Measurements from ENCODE around the gene PLET1.

PLET1 gene

DNA sequence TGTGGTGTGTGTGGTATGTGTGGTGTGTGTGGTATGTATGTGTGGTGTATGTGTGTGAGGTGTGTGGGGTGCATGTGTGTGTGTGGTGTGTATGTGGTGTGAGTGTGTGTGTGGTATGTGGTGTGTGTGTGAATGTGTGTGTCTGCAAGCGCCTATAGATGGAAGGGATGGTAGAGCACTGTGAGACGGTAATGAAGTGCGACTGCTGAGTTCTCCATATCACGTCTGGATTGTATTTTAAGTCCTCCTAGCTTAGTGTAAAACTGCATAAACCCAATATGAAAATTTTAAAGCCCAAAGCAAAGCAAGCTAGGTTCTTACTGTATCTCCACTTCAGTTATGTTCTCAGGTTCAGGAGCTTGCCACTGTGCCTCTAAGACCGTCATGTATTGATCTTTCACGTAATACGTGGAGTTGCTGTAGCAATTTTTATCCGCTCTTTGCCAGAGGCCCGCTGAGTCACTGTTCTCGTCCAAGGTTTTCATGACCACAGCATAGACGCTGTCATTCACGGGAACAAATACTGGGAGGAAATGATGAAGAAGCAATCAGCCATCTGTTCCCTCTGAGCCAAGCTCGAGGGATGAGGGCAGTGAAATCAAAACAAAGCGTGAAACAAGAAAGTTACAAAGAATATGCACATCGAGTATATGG is 5.5 kb downstream of the PLET1 start:
- no peaks in the 10 kb centered on the region for H3K27me3 Mint-ChIP-seq
- no peak overlapping the region for H3K4me3 Mint-ChIP-seq
- ATAC-seq (replicated peaks; ENCODE audit: extremely low read depth, poor library complexity, severe bottlenecking) (no peak), DNase-seq (ENCODE audit: low spot score in 2 of 2) (no peak)
- H3K36me3 Mint-ChIP-seq (ENCODE audit: insufficient read depth): no peaks in the 10 kb centered on the region
- no peaks in the 10 kb centered on the region for H3K4me1 Mint-ChIP-seq
- no peak overlapping the region for H3K27ac Mint-ChIP-seq (ENCODE audit: low read depth)
- no peaks in the 10 kb centered on the region for H3K9me3 Mint-ChIP-seq

DNA sequence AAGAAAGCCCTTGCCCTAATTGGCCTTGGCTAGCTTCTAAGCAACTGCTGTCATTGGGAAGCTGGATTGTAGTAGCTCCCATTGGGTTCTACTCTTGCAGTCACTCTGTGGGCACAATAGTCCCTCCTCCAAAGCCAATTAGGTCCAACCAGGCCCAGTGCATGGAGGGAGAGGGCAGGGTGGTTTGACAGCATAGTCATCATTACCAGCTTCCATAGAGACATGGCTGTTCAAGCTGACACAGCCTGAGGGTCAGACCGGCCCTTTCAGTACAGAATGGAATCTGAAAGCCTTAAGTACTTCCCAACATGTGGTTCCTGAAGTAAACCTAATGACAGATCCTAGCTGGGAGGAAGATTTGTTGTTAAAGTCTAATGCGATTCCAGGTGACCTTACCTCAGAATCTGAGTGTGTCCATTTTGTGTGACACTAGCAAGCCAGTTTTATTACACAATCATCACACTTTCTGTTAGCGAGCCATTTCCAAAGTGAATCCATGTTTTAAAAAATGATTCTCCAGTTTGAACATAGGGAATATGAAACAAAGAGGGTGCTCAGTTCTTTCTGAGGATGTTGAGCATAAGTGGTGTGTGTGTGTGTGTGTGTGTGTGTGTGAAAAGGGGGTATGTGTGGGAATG is 6.9 kb downstream of the PLET1 start:
- H3K27ac Mint-ChIP-seq (ENCODE audit: low read depth): no peak overlapping the region
- H3K4me1 Mint-ChIP-seq: no peaks in the 10 kb centered on the region
- no peaks in the 10 kb centered on the region for H3K36me3 Mint-ChIP-seq (ENCODE audit: insufficient read depth)
- DNase-seq (ENCODE audit: low spot score in 2 of 2) (no peak), ATAC-seq (replicated peaks; ENCODE audit: extremely low read depth, poor library complexity, severe bottlenecking) (no peak)
- H3K4me3 Mint-ChIP-seq: no peak overlapping the region
- no peaks in the 10 kb centered on the region for H3K9me3 Mint-ChIP-seq
- no peaks in the 10 kb centered on the region for H3K27me3 Mint-ChIP-seq

DNA sequence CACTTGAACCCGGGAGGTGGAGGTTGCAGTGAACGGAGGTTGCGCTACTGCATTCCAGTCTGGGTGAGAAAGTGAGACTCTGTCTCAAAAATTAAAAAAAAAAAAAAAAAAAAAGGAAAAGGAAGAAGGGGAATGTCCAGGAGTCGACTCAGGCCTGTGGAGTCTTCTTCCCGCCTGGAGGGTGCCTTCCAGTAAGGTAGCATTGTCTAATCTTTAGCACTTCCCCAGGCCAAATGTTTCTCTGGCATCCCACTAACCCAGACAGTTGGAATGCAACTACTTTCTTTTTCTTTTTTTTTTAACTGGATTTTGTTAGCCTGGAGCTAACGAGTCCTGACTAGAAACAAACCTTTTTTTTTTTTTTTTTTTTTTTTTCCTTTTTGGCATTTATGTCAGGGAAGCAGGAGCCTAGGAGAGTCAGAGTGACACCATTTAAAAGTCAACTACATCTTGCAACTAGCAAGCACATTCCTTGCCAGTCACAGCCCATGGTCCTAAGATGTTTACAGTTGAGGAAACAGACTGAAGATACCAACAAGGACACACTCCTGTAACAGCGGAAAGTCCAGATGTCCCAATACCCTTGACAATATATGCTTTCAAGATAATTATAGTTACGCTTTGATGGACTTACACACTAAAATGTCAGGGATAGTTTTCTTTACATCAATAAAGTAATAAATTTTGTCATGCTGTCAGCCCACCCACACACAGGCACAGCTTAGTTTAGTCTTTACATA is 10.6 kb downstream of the PLET1 start:
- H3K4me3 Mint-ChIP-seq: no peak overlapping the region
- peaks cover 3% of the 10 kb centered on the region for H3K36me3 Mint-ChIP-seq (ENCODE audit: insufficient read depth)
- DNase-seq (ENCODE audit: low spot score in 2 of 2) (no peak), ATAC-seq (replicated peaks; ENCODE audit: extremely low read depth, poor library complexity, severe bottlenecking) (no peak)
- peaks cover 6% of the 10 kb centered on the region for H3K9me3 Mint-ChIP-seq
- no peaks in the 10 kb centered on the region for H3K4me1 Mint-ChIP-seq
- H3K27me3 Mint-ChIP-seq: no peaks in the 10 kb centered on the region
- no peak overlapping the region for H3K27ac Mint-ChIP-seq (ENCODE audit: low read depth)

DNA sequence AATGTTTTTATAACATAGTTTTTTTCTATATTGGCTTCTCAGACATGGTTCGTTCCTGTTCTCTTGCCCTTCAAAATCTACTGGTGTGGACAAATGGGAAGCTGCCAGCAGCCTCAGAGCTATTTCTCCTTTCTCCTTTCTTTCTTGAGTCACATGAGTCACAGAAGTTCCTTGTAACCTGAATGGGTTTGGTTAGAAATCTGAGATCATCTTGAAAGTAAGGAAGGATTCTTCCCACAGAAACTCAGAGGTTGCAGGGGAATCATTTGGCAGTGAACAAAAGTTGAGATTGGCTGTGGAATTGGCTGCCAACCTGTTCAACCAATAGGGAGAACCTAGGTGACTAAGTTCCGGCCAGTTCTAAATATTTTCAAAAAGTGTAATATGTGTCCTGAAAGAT is 12.5 kb downstream of the PLET1 start:
- H3K9me3 Mint-ChIP-seq: peaks cover 13% of the 10 kb centered on the region
- ATAC-seq (replicated peaks; ENCODE audit: extremely low read depth, poor library complexity, severe bottlenecking) (no peak), DNase-seq (ENCODE audit: low spot score in 2 of 2) (no peak)
- H3K27me3 Mint-ChIP-seq: no peaks in the 10 kb centered on the region
- no peak overlapping the region for H3K27ac Mint-ChIP-seq (ENCODE audit: low read depth)
- no peak overlapping the region for H3K4me3 Mint-ChIP-seq
- peaks cover 3% of the 10 kb centered on the region for H3K36me3 Mint-ChIP-seq (ENCODE audit: insufficient read depth)
- no peaks in the 10 kb centered on the region for H3K4me1 Mint-ChIP-seq

DNA sequence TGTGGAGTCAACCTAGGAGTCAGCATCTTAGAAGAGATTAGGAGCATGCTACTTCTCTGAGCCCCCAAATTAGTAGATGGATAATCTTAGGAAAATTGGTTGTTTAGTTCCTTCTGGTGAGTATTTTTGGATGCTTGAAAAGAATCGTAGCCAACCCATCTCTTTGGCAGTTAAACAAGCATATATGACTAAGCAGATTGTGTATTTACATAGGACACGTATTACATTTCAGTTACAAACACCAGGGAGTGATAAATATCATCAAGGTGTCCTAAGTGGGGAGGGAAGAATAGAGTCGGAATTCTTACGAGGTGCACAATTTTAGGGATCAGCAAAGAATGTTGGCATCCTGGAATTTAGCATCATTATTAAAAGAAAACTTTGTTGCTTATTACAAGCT is 13.5 kb downstream of the PLET1 start:
- Mint-ChIP-seq H3K4me3 (no peak overlapping the region), H3K27me3 (no peaks in the 10 kb centered on the region), H3K36me3 (ENCODE audit: insufficient read depth) (peaks cover 4% of the 10 kb centered on the region), H3K4me1 (no peaks in the 10 kb centered on the region), H3K9me3 (peaks cover 13% of the 10 kb centered on the region), H3K27ac (ENCODE audit: low read depth) (no peak overlapping the region)
- no peak for ATAC-seq (replicated peaks; ENCODE audit: extremely low read depth, poor library complexity, severe bottlenecking)
- no peak for DNase-seq (ENCODE audit: low spot score in 2 of 2)

DNA sequence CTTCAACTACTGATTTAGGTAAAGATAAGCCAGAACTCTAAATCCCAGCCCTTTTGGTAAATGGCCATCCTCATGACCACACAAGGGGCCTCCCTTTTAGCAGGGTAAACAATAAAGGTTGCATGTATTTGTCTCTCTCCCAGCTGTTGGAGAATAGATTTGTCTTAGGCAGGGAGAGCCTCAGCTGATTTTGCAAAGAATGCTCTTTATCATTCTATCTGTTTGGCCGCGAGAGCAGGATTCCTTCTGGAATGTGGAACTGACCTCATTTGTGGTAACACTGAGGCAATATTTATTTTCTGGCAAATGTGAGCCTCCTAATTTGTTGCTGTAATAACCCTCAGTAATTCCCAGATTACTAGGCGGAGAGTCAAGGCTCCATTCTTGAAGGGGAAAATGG is 19.2 kb downstream of the PLET1 start:
- Mint-ChIP-seq H3K27me3 (no peaks in the 10 kb centered on the region), H3K36me3 (ENCODE audit: insufficient read depth) (peaks cover 18% of the 10 kb centered on the region), H3K4me1 (no peaks in the 10 kb centered on the region), H3K27ac (ENCODE audit: low read depth) (no peak overlapping the region), H3K4me3 (no peak overlapping the region), H3K9me3 (peaks cover 13% of the 10 kb centered on the region)
- ATAC-seq (replicated peaks; ENCODE audit: extremely low read depth, poor library complexity, severe bottlenecking) (no peak), DNase-seq (ENCODE audit: low spot score in 2 of 2) (no peak)

DNA sequence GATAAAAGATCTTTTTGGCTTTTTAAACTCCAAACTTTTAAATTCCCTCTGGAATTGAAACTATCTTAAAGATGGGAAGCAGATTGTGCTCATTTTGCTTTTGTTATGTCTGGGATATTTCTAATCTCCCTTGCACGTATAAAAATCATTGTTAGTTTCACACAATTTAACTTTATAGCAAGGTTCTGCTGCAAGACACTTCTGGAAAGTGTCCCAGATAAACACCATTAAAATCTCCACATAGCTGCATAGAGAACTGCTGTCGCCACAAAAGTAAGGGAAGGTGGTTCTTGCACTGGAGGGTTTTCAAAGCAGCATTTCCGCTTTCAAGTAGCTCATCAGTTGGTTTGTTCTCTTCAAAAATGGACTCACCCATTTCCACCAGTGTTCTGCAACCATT is 22.6 kb downstream of the PLET1 start:
- Mint-ChIP-seq H3K9me3 (no peaks in the 10 kb centered on the region), H3K27ac (ENCODE audit: low read depth) (no peak overlapping the region), H3K4me3 (no peak overlapping the region), H3K27me3 (no peaks in the 10 kb centered on the region), H3K36me3 (ENCODE audit: insufficient read depth) (peaks cover 32% of the 10 kb centered on the region), H3K4me1 (no peaks in the 10 kb centered on the region)
- ATAC-seq (replicated peaks; ENCODE audit: extremely low read depth, poor library complexity, severe bottlenecking): no peak
- DNase-seq (ENCODE audit: low spot score in 2 of 2): no peak

DNA sequence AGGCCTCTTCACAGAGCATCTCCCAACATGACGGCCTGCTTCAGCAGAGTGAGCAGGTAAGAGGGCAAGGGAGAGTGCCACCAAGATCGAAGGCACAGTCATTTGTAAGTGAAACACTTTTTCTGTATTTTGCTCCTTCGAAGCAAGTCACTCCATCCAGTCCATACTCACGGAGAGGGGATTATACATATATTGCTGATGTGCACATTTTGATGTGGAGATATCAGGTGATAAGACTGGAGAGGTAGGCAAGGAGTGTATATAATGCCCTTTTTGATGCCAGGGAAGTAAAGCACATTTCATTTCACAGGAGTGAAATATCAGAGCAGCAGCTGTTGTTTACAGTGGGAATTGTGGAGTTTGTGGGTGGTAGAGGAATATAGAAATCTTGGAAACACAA is 23.2 kb downstream of the PLET1 start:
- H3K27ac Mint-ChIP-seq (ENCODE audit: low read depth): no peak overlapping the region
- no peaks in the 10 kb centered on the region for H3K9me3 Mint-ChIP-seq
- no peaks in the 10 kb centered on the region for H3K27me3 Mint-ChIP-seq
- no peak for DNase-seq (ENCODE audit: low spot score in 2 of 2)
- peaks cover 37% of the 10 kb centered on the region for H3K36me3 Mint-ChIP-seq (ENCODE audit: insufficient read depth)
- no peak for ATAC-seq (replicated peaks; ENCODE audit: extremely low read depth, poor library complexity, severe bottlenecking)
- no peak overlapping the region for H3K4me3 Mint-ChIP-seq
- H3K4me1 Mint-ChIP-seq: no peaks in the 10 kb centered on the region

DNA sequence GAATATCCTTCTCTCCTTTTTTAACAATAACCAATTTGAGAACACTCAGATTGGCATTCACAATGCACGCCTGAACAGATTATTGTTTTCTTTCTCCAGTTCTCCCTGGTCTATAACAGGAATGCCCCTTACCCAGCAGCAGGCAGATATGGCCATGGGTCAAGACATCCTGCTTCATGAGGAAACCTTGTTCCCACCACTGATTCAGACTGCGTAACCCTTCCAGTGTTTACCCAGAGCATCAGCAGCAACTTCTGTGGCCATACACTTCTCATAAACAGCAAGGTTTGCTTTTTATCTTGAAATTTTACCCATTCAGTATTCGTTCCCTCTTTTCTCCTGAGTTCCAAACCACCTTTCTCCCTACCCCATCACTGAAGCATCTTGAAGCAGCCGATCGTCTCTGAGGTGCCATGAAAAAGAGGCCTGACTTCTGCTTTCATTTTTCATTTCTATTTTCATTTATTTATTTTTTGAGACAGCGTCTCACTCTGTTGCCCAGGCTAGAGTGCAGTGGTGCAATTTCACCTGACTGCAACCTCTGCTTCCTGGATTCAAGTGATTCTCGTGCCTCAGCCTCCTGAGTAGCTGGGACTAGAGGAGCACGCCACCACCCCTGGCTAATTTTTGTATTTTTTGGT is 24.8 kb downstream of the PLET1 start:
- DNase-seq (ENCODE audit: low spot score in 2 of 2): no peak
- no peak overlapping the region for H3K4me3 Mint-ChIP-seq

DNA sequence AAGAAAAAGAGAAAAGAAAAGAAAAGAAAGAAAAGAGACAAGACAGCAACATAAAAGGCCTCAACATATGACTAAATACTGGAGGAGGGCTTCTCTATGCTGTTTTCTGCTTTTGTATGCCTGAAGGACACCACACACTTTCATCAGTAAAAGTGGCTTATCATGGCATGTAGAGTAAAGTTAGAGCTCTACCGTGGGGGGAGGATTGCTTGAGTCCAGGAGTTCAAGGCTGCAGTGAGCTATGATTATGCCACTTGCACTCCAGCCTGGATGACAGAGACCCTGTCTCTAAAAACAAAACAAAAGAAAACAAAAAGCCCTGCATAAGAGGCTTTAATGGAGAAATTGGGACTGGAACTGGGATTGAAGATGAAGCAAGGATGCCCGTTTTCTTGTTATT is 28.7 kb downstream of the PLET1 start:
- no peaks in the 10 kb centered on the region for H3K27me3 Mint-ChIP-seq
- no peak overlapping the region for H3K4me3 Mint-ChIP-seq

More for the DNA sequence above, 24.8 kb downstream of the PLET1 start:
- Mint-ChIP-seq H3K27ac (ENCODE audit: low read depth) (no peak overlapping the region), H3K27me3 (no peaks in the 10 kb centered on the region), H3K4me1 (no peaks in the 10 kb centered on the region), H3K9me3 (no peaks in the 10 kb centered on the region), H3K36me3 (ENCODE audit: insufficient read depth) (peaks cover 40% of the 10 kb centered on the region)
- ATAC-seq (replicated peaks; ENCODE audit: extremely low read depth, poor library complexity, severe bottlenecking): no peak

DNA sequence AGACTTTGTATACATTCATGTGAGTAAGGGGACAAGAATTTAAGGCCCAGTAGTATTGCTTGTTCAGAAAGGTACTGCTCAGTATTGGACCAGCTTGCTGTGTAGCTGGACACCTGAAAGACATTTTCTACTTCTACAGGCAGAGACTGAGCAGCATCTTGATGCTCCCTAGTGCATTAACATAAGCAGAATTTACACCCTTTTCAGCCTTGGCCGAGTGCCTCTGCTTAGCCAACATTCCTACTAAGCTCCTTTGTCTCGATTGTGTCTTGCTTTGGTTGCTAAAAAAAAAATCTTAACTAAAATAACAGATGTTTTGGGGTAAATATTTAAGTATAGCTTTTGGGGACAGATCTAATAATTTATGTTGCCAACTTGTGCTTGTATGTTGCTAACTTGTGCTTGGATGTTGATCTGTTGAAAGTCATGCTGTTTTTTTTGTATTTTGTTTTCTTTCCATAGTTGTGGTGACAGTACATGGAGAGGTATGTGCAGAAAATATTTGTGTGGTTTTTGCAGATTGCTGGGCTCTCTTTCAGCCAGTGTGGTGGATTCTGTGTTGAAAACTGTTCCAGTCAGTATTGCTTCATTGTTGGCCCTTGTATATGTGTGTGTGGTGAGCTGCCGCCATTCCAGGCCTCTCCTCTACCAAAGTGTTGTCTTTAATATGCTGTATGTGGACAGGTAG is 30.8 kb downstream of the PLET1 start:
- H3K4me1 Mint-ChIP-seq: peaks cover 19% of the 10 kb centered on the region
- DNase-seq (ENCODE audit: low spot score in 2 of 2) (no peak), ATAC-seq (replicated peaks; ENCODE audit: extremely low read depth, poor library complexity, severe bottlenecking) (no peak)
- H3K27me3 Mint-ChIP-seq: no peaks in the 10 kb centered on the region
- H3K9me3 Mint-ChIP-seq: no peaks in the 10 kb centered on the region
- H3K27ac Mint-ChIP-seq (ENCODE audit: low read depth): no peak overlapping the region
- H3K4me3 Mint-ChIP-seq: no peak overlapping the region
- peaks cover 50% of the 10 kb centered on the region for H3K36me3 Mint-ChIP-seq (ENCODE audit: insufficient read depth)

More for the DNA sequence above, 28.7 kb downstream of the PLET1 start:
- peaks cover 55% of the 10 kb centered on the region for H3K36me3 Mint-ChIP-seq (ENCODE audit: insufficient read depth)
- H3K4me1 Mint-ChIP-seq: peaks cover 16% of the 10 kb centered on the region
- DNase-seq (ENCODE audit: low spot score in 2 of 2): no peak
- H3K27ac Mint-ChIP-seq (ENCODE audit: low read depth): peak overlapping the region; percentile 49
- ATAC-seq (replicated peaks; ENCODE audit: extremely low read depth, poor library complexity, severe bottlenecking): no peak
- no peaks in the 10 kb centered on the region for H3K9me3 Mint-ChIP-seq

DNA sequence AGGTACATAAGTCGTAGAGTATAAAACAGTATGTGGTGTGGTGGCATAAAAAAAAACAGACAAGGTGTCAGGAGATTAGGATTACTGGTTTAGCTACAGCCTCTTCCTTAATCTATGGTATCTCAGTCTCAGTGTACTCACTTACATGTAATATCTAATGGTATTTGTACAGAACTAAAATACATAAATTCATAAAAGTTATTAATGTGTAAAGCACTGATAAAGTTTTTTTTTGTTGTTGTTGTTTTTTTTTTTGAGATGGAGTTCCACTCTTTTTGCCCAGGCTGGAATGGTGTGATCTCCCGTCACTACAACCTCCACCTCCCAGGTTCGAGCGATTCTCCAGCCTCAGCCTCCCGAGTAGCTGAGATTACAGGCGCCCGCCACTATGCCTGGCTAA is 31.5 kb downstream of the PLET1 start:
- Mint-ChIP-seq H3K27ac (ENCODE audit: low read depth) (no peak overlapping the region), H3K36me3 (ENCODE audit: insufficient read depth) (peaks cover 48% of the 10 kb centered on the region)

More for the DNA sequence above, 31.5 kb downstream of the PLET1 start:
- no peak for DNase-seq (ENCODE audit: low spot score in 2 of 2)
- H3K9me3 Mint-ChIP-seq: no peaks in the 10 kb centered on the region
- H3K4me3 Mint-ChIP-seq: no peak overlapping the region
- no peak for ATAC-seq (replicated peaks; ENCODE audit: extremely low read depth, poor library complexity, severe bottlenecking)
- H3K27me3 Mint-ChIP-seq: no peaks in the 10 kb centered on the region
- peaks cover 19% of the 10 kb centered on the region for H3K4me1 Mint-ChIP-seq
